Mesenchymal stem cell (in vitro differentiated cells and primary cell): ENCODE data around the gene CD7.

Source experiments
- DNase-seq: peaks from one replicate; pipeline ENCODE4 v3.0.0-alpha.2; 2013
- H2AFZ ChIP-seq: one replicate; pipeline ENCODE4 v1.6.1; 2013; ENCODE audit warnings: low read depth, mild to moderate bottlenecking, control low read depth, inconsistent platforms, low read length, moderate library complexity
- H2AK5ac ChIP-seq: 2 replicates; pipeline ENCODE4 v1.6.1; 2013; ENCODE audit warnings: low read length, moderate library complexity, mild to moderate bottlenecking, inconsistent platforms; ENCODE audit not compliant: severe bottlenecking
- H2BK120ac ChIP-seq: one replicate; pipeline ENCODE4 v1.6.1; 2013; ENCODE audit warnings: low read depth, mild to moderate bottlenecking, inconsistent platforms, low read length, moderate library complexity
- H2BK12ac ChIP-seq, 2 experiments: one replicate each; pipeline ENCODE4 v1.6.1; 2013; ENCODE audit warnings: inconsistent platforms in 2 of 2, low read length in 2 of 2, mild to moderate bottlenecking in 2 of 2, moderate library complexity in 2 of 2, control low read depth in 1 of 2
- H2BK15ac ChIP-seq: one replicate; pipeline ENCODE4 v1.6.1; 2013; ENCODE audit warnings: mild to moderate bottlenecking, low read depth, inconsistent platforms; ENCODE audit not compliant: poor library complexity, severe bottlenecking
- H2BK5ac ChIP-seq: 2 replicates; pipeline ENCODE4 v1.6.1; 2013; ENCODE audit warnings: low read depth, mild to moderate bottlenecking, low read length, control low read depth, inconsistent platforms; ENCODE audit not compliant: poor library complexity, severe bottlenecking
- H3K14ac ChIP-seq, 2 experiments: one replicate each; pipeline ENCODE4 v1.6.1; 2013; ENCODE audit warnings: inconsistent platforms in 2 of 2, low read length in 2 of 2, control low read depth in 1 of 2, mild to moderate bottlenecking in 1 of 2, moderate library complexity in 1 of 2
- H3K18ac ChIP-seq, 2 experiments: one replicate each; pipeline ENCODE4 v1.6.1; 2013; ENCODE audit warnings: inconsistent platforms in 2 of 2, low read length in 2 of 2, control low read depth in 1 of 2, low read depth in 1 of 2, mild to moderate bottlenecking in 1 of 2
- H3K23ac ChIP-seq, 2 experiments: one replicate each; pipeline ENCODE4 v1.6.1; 2013; ENCODE audit warnings: inconsistent platforms in 2 of 2, low read length in 2 of 2, mild to moderate bottlenecking in 2 of 2, moderate library complexity in 2 of 2, control low read depth in 1 of 2
- H3K27ac ChIP-seq: 2 replicates; pipeline ENCODE4 v1.5.1; 2013; ENCODE audit warnings: mild to moderate bottlenecking, moderate library complexity, low read length, control low read depth, inconsistent platforms; ENCODE audit not compliant: poor library complexity, severe bottlenecking
- H3K27me3 ChIP-seq, 2 experiments: 2 replicates each; pipeline versions ENCODE4 v1.6.1 to v1.7.0; 2013; ENCODE audit warnings: low read length in 2 of 2, mild to moderate bottlenecking in 2 of 2, moderate library complexity in 2 of 2, control low read depth in 1 of 2, inconsistent platforms in 1 of 2; ENCODE audit not compliant: control insufficient read depth in 1 of 2, insufficient read depth in 1 of 2
- H3K36me3 ChIP-seq, 2 experiments: 2 replicates each; pipeline versions ENCODE4 v1.6.1 to v1.7.0; 2013; ENCODE audit warnings: low read length in 2 of 2, control low read depth in 1 of 2, inconsistent platforms in 1 of 2, low read depth in 1 of 2, mild to moderate bottlenecking in 1 of 2; ENCODE audit not compliant: insufficient read depth in 2 of 2, control insufficient read depth in 1 of 2
- H3K4ac ChIP-seq, 2 experiments: one replicate each; pipeline ENCODE4 v1.6.1; 2013; ENCODE audit warnings: inconsistent platforms in 2 of 2, low read length in 2 of 2, mild to moderate bottlenecking in 2 of 2, moderate library complexity in 2 of 2, control low read depth in 1 of 2, low read depth in 1 of 2
- H3K4me1 ChIP-seq: 2 replicates; pipeline ENCODE4 v1.6.1; 2013; ENCODE audit warnings: low read depth, low read length, control low read depth; ENCODE audit not compliant: control insufficient read depth, insufficient read depth
- H3K4me2 ChIP-seq: 2 replicates; pipeline ENCODE4 v1.6.1; 2013; ENCODE audit warnings: low read length, mild to moderate bottlenecking, inconsistent platforms; ENCODE audit not compliant: poor library complexity, severe bottlenecking
- H3K4me3 ChIP-seq, 2 experiments: 2 replicates each; pipeline versions ENCODE4 v1.5.1 to v1.7.0; 2013; ENCODE audit warnings: low read length in 2 of 2, mild to moderate bottlenecking in 2 of 2, control low read depth in 1 of 2, low read depth in 1 of 2; ENCODE audit not compliant: insufficient read depth in 1 of 2
- H3K79me1 ChIP-seq: replicated peaks from 2 replicates; pipeline ENCODE4 v1.6.1; 2013; ENCODE audit warnings: mild to moderate bottlenecking, control low read depth, low read length, inconsistent platforms; ENCODE audit not compliant: poor library complexity, severe bottlenecking
- H3K9ac ChIP-seq: 2 replicates; pipeline ENCODE4 v1.7.0; 2013; ENCODE audit warnings: mild to moderate bottlenecking, low read length, moderate library complexity
- H3K9me3 ChIP-seq: 2 replicates; pipeline ENCODE4 v1.7.0; 2013; ENCODE audit warnings: mild to moderate bottlenecking, low read length; ENCODE audit not compliant: control insufficient read depth
- H4K8ac ChIP-seq: one replicate; pipeline ENCODE4 v1.6.1; 2013; ENCODE audit warnings: inconsistent platforms, mild to moderate bottlenecking, low read length, moderate library complexity
- H4K91ac ChIP-seq: one replicate; pipeline ENCODE4 v1.6.1; 2013; ENCODE audit warnings: mild to moderate bottlenecking, low read length, inconsistent platforms
- WGBS: methylation state at CpG from one replicate; pipeline ENCODE4 v1.1.7; 2013; ENCODE audit warnings: mixed read lengths; 5-methylcytosine and 5-hydroxymethylcytosine counted together

The CD7 gene

GRCh38 chr17:82316651-82317393, 586 bp downstream of the CD7 start:
- Histone ChIP-seq H3K23ac (no peak overlapping the region), H2BK5ac (no peak overlapping the region), H3K4ac (no peak overlapping the region), H3K18ac (no peak overlapping the region), H2BK15ac (no peak overlapping the region), H3K27ac (no peak overlapping the region), H3K4me2 (no peak overlapping the region), H3K79me1 (no peaks in the 10 kb centered on the region), H3K36me3 (no peaks in the 10 kb centered on the region), H4K91ac (no peak overlapping the region), H2BK12ac (no peak overlapping the region), H3K27me3 (peaks cover 25 to 39% of the 10 kb centered on the region in 2 experiments), H3K9ac (no peak overlapping the region), H2AK5ac (no peak overlapping the region), H3K9me3 (no peaks in the 10 kb centered on the region), H2BK120ac (no peak overlapping the region), H3K4me3 (no peak overlapping the region), H3K4me1 (peaks cover 9% of the 10 kb centered on the region), H2AFZ (no peak overlapping the region), H4K8ac (no peak overlapping the region), H3K14ac (no peak overlapping the region)
- no peak for DNase-seq
- 91% methylated on average over 26 of the region's 29 CpGs for WGBS

- Histone ChIP-seq H3K4me3 (no peak overlapping the region), H2BK120ac (no peak overlapping the region), H3K4ac (no peak overlapping the region), H2AFZ (no peak overlapping the region), H3K9ac (no peak overlapping the region), H3K27me3 (peaks cover 25 to 44% of the 10 kb centered on the region in 2 experiments), H3K9me3 (no peaks in the 10 kb centered on the region), H4K91ac (peak overlapping the region; percentile 21), H3K27ac (no peak overlapping the region), H3K23ac (no peak overlapping the region), H2BK12ac (no peak overlapping the region), H2BK5ac (no peak overlapping the region), H3K18ac (no peak overlapping the region), H4K8ac (no peak overlapping the region), H3K14ac (no peak overlapping the region), H2BK15ac (no peak overlapping the region), H3K4me1 (peaks cover 9% of the 10 kb centered on the region), H3K79me1 (no peaks in the 10 kb centered on the region), H3K4me2 (no peak overlapping the region), H2AK5ac (no peak overlapping the region), H3K36me3 (no peaks in the 10 kb centered on the region)
- WGBS: 56% methylated on average over 33 of the region's 36 CpGs
- DNase-seq: no peak
Measured at GRCh38 chr17:82315703-82316358, 1.6 kb downstream of the CD7 start.

- no peak overlapping the region for H3K14ac ChIP-seq
- no peak overlapping the region for H3K18ac ChIP-seq
- no peak overlapping the region for H3K4me2 ChIP-seq
- H2BK120ac ChIP-seq: no peak overlapping the region
- H3K9ac ChIP-seq: no peak overlapping the region
- H3K27me3 ChIP-seq: peaks cover 32 to 52% of the 10 kb centered on the region in 2 experiments
- no peak overlapping the region for H2BK12ac ChIP-seq
- H3K79me1 ChIP-seq: no peaks in the 10 kb centered on the region
- H3K36me3 ChIP-seq: no peaks in the 10 kb centered on the region
- H2BK15ac ChIP-seq: no peak overlapping the region
- H3K9me3 ChIP-seq: no peaks in the 10 kb centered on the region
- no peak overlapping the region for H2AK5ac ChIP-seq
- peaks cover 7% of the 10 kb centered on the region for H3K4me1 ChIP-seq
- 89% methylated on average over 29 of the region's 32 CpGs for WGBS
- no peak overlapping the region for H2AFZ ChIP-seq
- no peak overlapping the region for H3K23ac ChIP-seq
- no peak overlapping the region for H2BK5ac ChIP-seq
- no peak for DNase-seq
- H3K4me3 ChIP-seq: no peak overlapping the region
- H4K8ac ChIP-seq: no peak overlapping the region
- H3K4ac ChIP-seq: no peak overlapping the region
- H3K27ac ChIP-seq: no peak overlapping the region
- no peak overlapping the region for H4K91ac ChIP-seq
Measured at GRCh38 chr17:82314727-82315605, 2.4 kb downstream of the CD7 start.
